HG03135 (cell line): ENCODE results near the gene ACAP3.

Experiments used
- ATAC-seq: cut with Tn5 transposase; IDR thresholded peaks from one replicate; pipeline ENCODE4 v1.9.1; 2021; ENCODE audit warnings: mild to moderate bottlenecking, moderate library complexity; ENCODE audit not compliant: unreplicated experiment

Gene ACAP3

DNA sequence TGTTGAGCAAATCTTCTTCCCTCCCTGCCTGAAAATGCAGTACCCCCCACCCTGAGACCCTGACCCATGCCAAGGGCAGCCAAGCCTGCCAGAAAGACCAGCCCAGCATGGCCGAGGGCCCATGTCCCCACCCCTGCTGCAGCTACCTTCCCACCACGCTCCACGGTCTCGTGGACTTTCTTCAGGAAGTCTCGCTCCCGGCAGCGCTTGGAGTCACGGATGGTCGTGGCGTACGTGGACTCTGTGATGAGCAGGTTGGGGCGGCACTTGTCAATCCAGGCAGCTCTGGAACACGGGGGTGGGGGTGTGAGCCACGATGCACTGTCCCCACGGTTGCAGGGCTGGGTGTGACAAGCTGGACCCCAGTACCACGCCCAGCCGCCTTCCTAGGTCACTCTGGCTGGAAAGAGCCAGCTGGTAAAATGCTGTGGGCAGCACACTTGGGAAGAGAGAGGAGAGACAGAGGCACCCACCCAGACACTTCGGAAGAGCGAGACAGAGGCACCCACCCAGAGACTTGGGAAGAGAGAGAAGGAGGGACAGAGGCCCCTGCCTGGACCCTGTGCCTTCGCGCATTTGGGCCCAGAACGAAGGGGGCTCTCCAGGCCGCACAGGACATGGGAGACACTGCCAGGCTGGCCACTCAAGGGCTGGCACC is 7.1 kb upstream of the ACAP3 start:
- ATAC-seq: no peak

DNA sequence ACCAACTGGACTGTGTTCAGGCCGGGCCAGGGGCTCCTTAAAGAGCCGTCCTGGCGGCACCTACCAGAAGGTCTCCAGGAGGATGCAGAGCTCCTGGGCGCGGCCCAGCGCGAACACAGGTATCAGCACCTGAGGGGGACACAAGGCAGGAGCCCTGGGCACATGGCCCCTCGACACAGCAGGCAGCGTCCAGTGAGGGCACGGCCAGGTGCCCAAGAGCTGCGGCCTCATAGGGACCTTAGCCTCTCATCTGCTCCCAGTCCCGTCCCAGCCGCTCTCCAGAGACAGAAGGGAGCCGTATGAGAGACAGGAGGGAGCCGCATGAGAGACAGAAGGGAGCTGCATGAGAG is 6.5 kb upstream of the ACAP3 start:
- no peak for ATAC-seq

DNA sequence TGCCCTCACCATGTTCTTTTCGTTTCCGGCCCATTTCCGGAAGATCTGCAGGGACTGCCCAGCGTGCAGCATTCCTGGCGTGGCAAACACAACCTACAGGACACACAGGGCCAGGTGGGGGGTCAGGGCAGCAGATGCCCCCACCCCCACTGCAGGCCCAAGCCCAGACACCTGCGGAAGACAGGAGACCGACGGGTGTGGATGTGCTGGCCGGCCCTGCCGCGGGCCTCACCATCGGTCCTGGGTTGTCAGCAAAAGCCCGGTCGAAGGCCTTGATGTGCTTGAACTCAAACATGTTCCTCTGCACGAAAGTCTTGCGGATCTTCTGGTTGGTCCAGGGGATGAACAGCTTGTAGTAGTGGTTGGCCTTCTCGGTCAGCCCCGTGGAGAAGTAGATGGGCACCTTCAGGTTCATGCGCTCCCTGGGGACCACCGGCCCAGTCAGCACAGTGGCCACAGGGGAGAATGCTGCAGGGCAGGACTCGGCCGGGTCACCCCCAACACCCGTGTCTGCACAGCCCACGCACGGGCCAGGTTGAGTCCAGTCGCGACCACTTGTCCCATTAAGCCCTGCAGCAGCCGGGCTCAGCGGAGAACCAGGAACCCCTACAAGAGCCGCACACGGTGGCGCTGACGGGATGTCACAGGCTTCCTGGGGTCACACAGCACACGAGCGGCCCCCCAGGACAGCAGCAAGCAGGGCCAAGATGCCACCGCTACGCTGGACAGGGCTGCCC is 5.9 kb upstream of the ACAP3 start:
- no peak for ATAC-seq

DNA sequence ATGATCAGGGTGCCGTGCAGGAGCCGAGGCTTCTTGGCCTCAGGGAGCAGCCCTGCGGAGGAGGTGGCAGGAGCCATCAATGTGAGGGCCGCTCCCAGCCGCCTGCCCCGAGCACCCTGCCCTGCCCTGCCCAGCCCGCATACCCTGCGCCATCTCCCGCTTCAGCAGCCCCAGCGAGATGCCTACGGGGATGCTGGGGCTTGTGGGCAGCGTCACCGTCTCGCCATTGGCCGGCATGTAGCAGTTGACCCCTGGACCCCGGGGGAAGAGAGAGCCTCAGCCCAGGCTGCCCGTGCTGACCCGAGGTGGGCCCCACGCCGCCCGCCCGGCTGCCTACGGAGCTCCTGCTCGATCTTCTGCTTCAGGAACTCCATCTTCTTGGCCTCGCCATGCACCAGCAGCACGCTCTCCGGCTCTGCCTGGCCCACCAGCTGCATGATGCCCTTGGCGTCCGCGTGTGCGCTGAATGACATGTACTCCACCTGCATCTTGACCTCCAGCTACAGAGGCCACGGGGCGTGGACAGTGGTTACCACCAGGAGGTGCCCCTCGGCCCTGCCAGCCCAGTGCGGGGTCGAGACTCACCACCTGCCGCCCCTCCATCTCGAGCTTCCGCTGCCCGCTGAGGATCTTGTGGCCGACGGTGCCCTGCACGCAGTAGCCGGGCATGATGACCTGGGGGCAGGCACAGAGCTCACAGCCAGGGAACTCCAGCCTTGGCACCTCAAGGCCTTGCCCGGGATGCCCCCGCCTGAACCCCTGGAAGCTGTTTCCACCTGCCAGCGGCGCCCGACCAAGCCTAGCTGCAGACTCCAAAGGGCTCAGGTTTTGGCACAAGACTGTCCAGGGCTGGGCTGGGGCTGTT is 5.0 kb upstream of the ACAP3 start:
- ATAC-seq: no peak

DNA sequence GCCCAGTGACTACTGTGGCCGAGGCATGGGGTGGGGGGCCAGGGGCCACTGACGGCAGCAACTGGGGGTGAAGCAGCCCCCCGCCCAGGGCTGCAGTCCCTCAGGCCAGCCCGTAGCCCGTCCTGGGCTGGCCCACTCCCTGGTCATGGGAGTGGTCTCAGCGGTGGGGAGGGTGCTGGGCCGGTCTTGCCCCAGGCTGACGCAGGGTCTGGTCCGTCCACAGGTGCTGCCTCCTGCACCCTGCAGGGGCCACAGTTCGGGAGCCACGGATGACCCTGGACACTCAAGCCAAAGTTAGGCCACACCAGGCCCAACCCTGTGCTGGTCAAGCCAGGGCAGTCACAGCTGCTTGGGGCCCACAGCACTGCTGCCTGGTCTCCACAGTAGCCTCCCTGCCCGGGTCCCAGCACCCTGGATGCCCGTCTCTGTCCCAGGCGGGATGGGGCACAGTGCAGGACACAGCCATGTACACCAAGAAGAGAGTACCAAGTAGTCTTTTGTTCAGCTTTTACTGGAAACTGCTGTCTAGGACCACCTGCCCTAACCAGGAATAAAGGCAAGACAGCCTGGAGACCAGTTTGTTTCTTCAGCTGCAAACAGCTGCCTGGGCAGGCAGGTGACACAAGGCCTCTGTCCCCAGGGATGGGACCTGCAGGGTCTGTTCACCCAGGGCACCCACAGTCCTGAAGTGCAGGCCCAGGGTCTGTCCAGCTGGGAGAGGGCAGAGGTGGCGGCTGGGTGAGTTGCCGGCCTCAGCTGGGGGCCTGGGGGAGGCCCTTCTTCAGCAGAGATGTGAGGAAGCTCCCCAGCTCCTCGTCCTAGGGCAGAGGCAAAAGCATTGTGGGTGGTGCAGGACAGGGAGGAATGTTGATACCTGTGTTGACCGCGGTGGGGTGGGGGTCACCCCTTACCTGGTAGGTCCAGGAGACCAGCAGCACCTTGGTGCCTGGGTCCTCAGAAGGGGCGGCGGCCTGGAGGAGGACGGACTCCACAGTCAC is 3.7 kb upstream of the ACAP3 start:
- no peak for ATAC-seq

DNA sequence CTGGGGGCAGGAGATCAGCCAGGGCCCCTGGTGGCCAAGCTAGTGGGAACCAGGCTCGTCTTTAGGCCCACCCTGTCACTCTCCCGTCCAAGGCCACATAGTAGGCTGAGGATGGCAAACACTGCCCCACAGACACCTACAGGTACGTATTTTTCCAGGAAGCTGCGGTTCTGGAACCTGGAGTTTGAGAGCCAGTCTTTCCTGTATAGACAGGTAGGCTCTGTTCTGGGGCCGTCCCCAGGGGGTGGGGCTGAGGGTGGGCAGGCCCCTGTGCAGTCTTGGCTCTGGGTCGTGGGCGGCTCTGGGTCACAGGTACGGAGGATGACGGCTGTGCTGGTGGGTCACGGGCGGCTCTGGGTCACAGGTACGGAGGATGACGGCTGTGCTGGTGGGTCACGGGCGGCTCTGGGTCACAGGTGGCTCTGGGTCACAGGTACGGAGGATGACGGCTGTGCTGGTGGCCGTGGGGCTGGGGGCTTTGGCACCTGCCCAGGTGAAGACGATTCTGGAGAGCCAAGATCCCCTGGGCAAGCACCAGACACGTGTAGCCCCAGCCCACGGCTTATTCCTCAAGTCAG is 2.8 kb upstream of the ACAP3 start:
- ATAC-seq: no peak

DNA sequence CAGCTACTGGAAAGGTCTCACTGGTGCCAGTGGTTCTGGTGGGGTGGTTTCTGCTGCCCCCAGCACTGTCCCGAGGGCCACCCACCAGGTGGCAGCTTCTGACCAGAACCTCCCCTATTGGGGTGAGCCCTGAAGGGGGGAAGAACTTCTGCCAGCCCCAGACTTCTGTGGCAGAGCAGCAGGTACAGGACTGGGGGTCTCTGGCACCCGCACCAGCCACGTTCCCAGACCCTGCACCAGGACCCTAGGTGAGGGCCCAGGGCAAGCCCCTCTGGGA is 2.3 kb upstream of the ACAP3 start:
- no peak for ATAC-seq

DNA sequence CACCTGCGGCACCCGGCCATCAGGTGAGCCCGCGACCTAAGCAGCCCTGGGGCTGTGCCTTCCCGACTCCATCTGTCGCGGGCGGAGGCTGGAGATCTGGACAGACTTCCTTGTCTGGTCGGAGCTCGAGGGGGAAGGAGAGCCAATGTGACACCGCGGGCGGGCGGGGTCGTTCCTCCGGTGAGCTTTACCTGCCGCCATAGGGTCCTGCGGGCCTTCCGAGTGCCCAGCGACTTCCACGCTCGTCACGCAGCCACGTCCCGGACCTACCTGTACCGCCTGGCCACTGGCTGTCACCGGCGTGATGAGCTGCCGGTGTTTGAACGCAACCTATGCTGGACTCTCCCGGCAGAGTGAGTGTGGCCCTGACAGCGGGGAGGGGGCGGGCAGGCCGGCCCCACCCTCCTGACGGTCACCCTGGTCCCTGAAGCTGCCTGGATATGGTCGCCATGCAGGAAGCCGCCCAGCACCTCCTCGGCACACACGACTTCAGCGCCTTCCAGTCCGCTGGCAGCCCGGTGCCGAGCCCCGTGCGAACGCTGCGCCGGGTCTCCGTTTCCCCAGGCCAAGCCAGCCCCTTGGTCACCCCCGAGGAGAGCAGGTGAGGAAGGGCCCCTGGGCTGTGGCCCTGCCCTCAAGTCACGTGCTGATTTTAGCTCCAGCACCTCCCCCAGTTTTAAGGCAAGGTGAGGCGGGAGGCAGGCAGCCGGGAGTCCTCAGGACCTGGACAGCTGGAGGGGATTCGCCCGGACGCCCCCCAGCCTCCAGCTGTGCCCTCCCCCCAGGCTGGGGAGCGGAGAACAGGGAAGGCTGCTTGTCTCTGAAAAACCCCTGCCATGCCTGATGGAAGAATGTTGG is 1.8 kb upstream of the ACAP3 start:
- no peak for ATAC-seq

DNA sequence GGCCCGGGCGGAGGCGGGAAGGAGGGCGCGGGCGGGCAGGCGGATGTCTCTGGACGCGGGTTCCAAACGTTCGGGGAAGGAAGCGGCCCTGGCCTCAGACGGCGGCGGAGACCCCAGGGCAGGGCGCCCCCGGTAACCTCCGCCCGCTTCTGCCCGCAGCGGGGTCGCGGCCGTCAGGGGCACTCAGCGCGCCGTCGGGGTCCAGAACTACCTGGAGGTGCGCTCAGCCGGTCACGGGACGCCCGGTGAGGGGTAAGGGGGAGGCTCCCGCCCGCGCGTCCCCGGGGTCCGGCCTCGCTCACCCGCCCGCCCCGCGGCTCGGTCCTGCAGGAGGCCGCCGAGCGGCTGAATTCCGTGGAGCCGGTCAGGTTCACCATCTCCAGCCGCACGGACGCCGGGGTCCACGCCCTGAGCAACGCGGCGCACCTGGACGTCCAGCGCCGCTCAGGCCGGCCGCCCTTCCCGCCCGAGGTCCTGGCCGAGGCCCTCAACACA is 1.1 kb upstream of the ACAP3 start:
- peak; percentile 3 for ATAC-seq

DNA sequence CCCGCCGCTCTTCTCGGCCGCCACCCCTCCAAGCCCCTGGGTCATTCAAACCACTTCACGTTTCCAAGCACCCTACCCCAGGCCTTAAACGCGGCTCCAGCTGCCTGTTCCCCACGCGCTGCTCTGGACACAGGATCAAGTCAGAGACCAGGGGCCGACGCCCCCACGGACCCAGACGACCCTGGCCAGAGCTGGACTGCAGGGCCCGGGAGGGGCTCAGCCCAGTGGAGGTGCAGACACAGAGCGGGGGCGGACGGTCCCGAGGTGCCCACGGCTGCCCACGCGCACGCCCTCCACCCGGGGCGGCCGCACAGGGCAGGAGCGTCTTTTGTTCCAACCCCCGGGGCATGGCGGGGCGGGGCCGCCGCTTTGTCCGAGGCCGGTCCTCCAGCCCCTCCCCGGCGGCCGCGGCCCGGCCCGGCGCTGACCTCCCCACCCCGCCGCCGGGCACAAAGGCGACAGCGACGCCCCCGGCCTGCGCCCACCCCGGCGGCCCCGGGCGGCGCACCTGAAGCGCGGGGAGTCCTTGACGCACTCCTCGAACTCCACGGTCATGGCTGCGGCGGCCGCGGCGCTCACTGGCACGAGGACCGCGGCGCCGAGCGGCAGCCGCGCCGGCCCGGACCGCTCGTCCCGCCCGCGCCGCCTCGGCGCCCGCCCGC is 338 bp downstream of the ACAP3 start:
- ATAC-seq: peak; percentile 5

DNA sequence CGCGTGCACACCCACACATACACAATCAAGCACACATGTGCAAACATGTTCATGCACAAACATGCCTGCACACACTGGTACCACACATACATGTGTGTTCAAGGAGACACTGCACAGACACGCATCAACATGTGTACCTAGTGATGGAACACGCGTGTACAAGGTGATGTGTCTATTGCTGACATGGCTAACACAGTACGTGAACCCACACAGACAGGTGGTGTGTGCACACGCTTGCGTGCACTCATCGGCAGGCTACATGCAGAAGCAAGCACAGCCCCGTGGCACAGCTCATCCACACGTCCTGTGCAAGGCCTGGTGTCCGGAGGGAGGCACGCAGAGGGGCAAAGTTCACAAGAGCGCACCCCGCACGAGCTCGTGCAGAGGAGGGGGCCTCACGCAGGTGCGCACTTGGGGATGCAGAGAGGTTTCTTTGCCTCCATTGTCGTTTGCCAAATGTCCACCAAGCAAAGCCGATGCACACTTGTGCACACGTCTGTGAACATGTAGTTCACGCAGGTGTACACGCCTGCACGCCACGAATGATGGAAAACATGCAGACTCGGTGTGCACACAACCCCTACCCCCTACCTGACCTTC is 969 bp downstream of the ACAP3 start:
- no peak for ATAC-seq

DNA sequence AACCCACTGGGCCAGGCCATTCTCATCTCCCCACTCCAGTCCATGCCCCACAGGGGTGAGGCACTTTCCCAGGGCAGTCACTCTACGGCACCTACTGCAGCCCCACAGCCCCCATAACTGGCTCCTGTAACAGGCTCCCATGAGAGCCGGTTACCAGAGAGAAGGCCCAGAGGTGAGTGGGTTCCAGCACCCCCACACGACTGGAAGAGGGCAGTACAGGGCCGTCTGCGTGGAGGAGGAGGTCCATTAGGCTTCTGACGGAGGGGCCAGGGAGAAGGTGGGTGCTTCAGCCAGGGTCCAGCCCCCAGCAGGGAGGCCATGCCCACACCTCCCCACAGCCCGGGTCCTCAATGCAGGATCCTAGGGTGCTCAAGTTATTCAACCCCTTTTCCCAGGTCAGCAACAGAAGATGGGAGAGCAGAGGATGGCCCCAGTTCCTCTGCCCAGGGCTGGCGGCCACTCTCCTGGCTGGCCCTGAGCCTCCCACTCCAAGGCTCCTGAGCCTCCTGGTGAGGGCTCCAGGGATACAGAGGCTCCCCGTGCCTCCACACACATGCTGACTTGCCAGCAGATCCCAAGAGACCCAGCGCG is 1.6 kb downstream of the ACAP3 start:
- no peak for ATAC-seq

DNA sequence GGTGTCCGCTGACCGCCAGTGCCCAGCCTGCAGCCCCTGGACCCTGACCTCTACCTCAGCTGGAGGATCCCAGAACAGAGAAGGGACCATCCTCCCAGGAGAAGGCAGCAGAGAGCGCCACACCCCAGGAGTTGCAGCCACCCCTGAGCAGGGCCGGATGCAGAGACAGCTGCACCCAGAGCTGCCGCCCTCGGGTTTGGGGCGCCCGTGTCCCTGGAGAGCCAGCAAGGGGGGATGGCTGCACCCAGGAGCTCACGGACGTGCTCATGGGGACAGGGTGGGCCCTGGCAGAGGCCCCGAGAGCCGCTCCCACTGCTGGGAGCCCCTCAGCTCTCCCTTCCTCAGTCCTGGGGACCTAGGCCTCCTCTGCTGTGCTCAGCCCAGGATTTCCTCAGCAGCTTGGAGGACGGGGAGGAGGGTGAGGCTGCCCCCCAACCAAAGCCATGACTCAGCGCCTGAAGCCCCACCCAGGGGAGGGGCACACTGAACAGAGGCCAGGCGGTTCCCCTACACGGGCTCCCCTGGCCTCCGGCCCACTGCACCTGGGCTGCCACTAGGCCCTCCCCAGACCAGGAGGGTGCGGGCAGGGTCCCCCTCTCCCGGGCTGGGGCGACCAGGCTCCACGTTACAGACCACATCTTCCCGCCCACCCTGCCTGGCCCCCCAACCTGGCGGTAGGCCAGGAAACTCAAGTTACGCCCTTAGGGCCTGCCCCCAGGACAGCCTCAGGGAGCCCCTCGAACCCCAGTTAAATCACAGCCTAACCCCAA is 2.2 kb downstream of the ACAP3 start:
- no peak for ATAC-seq

DNA sequence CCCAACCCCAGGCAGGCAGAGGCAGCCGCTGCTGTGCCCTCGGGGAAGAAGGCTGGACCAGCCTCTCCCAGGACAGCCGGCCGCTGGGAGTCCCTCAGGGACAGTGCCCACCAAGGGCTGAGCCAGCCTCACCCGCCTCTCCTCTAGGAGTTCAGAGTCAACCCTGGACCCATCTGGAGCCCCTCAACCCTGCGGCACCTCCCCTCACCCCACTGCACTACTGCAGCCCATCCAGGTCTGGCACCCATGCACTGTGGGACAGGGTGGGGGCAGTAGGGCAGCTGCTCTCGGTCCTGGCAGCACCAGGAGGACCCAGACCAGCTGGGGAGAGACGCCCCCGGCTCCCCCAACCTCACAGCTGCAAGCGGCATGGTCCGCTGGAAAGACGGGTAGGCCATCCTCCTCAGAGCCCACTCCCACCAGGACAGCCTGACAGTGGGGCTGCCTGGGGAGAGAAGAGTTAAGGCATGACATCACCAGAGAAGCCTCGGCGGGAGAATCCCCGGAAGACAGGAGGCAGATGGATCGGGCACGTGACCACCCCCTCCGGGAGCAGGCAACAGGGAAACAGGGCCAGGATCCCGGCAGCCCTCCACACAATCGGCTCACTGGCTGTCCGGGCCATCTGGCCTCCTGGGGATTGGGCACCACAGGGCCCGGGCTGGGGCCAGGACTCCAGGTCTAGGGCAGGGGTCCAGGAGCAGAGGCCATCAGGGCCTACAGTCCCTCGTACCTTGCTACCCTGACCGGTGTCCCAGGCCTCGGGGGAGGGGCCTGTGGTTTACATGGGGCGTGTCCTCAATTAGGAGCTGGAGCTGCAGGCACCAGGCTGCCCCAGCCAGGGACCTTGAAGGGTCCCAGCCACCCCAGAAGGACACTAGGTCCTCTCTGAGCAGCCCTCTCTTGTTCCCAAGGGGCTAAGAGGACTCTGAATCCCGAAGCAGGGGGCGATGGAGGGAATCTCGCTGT is 3.1 kb downstream of the ACAP3 start:
- ATAC-seq: no peak

DNA sequence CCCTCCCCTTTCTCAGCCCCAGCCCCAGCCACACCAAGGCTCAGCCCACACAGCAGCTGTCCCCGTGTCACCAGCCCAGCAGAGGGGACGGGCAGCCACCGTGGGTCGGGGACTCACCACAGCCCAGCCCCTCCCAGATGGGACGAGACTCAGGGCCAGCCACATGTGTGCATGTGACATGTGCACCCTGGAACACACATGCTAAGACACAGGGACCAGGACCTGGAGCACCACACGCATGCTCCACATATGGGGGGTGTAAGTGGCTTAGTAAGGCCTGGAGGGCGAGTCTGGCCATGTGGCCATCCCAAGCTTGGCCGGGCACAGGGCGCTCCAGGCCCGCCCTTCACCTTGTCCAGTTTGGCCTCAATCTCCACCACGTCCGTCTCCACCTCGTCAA is 4.0 kb downstream of the ACAP3 start:
- ATAC-seq: no peak

DNA sequence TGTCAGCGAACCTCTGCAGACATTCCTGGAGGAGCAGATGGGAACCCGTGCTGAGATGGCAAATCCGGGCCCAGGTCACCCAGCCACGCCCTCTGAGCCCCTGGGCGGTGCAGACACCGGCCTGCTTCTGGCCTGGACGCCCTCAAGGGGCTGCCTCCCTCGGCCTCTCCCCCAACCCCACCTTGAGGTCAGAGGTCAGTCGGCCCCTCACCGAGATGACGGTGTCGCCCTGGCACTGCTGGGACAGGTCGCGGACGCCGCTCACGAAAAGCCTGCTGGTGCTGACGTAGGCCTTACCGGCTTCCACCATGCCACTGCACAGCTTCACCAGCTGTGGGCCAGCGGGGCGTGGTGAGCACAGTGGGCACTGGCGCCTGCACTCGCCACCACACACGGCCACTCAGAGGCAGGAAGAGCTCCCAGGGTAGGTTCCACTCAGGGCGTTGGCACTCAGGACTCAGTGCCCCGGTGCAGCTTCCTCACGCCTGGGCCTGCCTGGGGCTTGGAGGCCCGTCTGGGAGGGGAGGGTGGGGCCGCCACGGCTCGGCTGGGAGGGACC is 4.7 kb downstream of the ACAP3 start:
- ATAC-seq: no peak
